ENCODE results near the gene UQCR10.

UQCR10 gene

GRCh38 chr22:29799217-29799680 lies 32.1 kb downstream of the UQCR10 start:
- DNase-seq, result peak; percentile 77 to 78

GRCh38 chr22:29801153-29801552 lies 34.0 kb downstream of the UQCR10 start:
- DNase-seq, result no peak

- no peak for DNase-seq
Measured at GRCh38 chr22:29801796-29802195, 34.6 kb downstream of the UQCR10 start.

- no peak for DNase-seq
Measured at GRCh38 chr22:29803190-29803589, 36.0 kb downstream of the UQCR10 start.

- DNase-seq, result no peak
Measured at GRCh38 chr22:29804985-29805384, 37.8 kb downstream of the UQCR10 start.

GRCh38 chr22:29806196-29806595 lies 39.0 kb downstream of the UQCR10 start:
- DNase-seq, result no peak

GRCh38 chr22:29810216-29810615 lies 43.0 kb downstream of the UQCR10 start:
- DNase-seq, result no peak

GRCh38 chr22:29811377-29811776 lies 44.2 kb downstream of the UQCR10 start:
- no peak for DNase-seq

- DNase-seq, result no peak
Measured at GRCh38 chr22:29813126-29813525, 46.0 kb downstream of the UQCR10 start.

- no peak for DNase-seq
Measured at GRCh38 chr22:29813563-29813962, 46.4 kb downstream of the UQCR10 start.

GRCh38 chr22:29814003-29814402 lies 46.8 kb downstream of the UQCR10 start:
- DNase-seq, result no peak

- DNase-seq, result no peak
Measured at GRCh38 chr22:29815580-29815979, 48.4 kb downstream of the UQCR10 start.

- DNase-seq, result no peak
Measured at GRCh38 chr22:29816128-29816527, 49.0 kb downstream of the UQCR10 start.

GRCh38 chr22:29816539-29816938 lies 49.4 kb downstream of the UQCR10 start:
- no peak for DNase-seq

GRCh38 chr22:29816980-29817379 lies 49.8 kb downstream of the UQCR10 start:
- DNase-seq, result no peak

- DNase-seq, result no peak
Measured at GRCh38 chr22:29817724-29818123, 50.6 kb downstream of the UQCR10 start.

GRCh38 chr22:29819501-29819900 lies 52.3 kb downstream of the UQCR10 start:
- DNase-seq, result no peak
